ENCODE data around the gene CADPS. TPM values are rescaled to one million over a fixed set of nuclear protein-coding genes. Genes with fewer than 3 reads are reported as not detected.

The CADPS gene
- polyA plus RNA-seq, 1 donor from 2014 or later: 118 TPM

DNA sequence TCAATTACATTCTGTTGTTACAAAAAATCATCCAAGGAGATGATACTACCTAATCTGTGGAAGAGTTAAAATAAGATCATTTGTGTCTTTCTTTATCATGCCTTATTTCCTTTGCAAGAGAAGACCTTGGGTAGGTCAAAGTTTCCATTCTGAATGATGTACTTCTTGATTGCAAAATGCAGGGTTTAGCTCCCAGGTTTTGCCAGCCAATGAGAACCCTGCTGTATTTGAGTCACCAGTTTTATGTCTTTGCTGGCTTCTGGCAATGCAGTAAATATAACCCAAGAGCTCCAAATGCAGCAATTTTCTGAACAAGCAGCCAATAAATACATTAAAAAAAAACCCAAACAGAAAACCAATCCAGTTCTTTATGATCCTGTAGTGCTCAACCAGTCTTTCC, 204.9 kb downstream of the CADPS start:
- no peaks in the 10 kb centered on the region for H3K9me2 ChIP-seq (ENCODE audit: insufficient read depth, low read length)
- no peak overlapping the region for H3K4me3 ChIP-seq (ENCODE audit: low read length)
- H2AFZ ChIP-seq (ENCODE audit: low read depth, low read length): no peak overlapping the region
- H3K4me2 ChIP-seq (ENCODE audit: low read length): no peak overlapping the region
- H3K9me3 ChIP-seq (ENCODE audit: low read length): no peaks in the 10 kb centered on the region
- H3K9ac ChIP-seq (ENCODE audit: low read length): no peak overlapping the region
- no peaks in the 10 kb centered on the region for H4K20me1 ChIP-seq (ENCODE audit: insufficient read depth)
- H3K36me3 ChIP-seq (ENCODE audit: insufficient read depth, low read length): no peaks in the 10 kb centered on the region
- no peaks in the 10 kb centered on the region for H3K79me2 ChIP-seq (replicated peaks; ENCODE audit: insufficient read depth, low read length)
- TF ChIP-seq, protein P1, sequence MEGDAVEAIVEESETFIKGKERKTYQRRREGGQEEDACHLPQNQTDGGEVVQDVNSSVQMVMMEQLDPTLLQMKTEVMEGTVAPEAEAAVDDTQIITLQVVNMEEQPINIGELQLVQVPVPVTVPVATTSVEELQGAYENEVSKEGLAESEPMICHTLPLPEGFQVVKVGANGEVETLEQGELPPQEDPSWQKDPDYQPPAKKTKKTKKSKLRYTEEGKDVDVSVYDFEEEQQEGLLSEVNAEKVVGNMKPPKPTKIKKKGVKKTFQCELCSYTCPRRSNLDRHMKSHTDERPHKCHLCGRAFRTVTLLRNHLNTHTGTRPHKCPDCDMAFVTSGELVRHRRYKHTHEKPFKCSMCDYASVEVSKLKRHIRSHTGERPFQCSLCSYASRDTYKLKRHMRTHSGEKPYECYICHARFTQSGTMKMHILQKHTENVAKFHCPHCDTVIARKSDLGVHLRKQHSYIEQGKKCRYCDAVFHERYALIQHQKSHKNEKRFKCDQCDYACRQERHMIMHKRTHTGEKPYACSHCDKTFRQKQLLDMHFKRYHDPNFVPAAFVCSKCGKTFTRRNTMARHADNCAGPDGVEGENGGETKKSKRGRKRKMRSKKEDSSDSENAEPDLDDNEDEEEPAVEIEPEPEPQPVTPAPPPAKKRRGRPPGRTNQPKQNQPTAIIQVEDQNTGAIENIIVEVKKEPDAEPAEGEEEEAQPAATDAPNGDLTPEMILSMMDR (IDR thresholded peaks at IDR 0.05; ENCODE audit: poor library complexity, severe bottlenecking): no peak
- TF ChIP-seq RAD21 (conservative IDR thresholded peaks at IDR 0.05): no peak
- H3K27ac ChIP-seq (ENCODE audit: low read length): no peak overlapping the region
- no peaks in the 10 kb centered on the region for H3K27me3 ChIP-seq (ENCODE audit: insufficient read depth, low read depth, low read length)
- H3F3A ChIP-seq (ENCODE audit: insufficient read depth, low read length, poor library complexity, severe bottlenecking): no peaks in the 10 kb centered on the region

DNA sequence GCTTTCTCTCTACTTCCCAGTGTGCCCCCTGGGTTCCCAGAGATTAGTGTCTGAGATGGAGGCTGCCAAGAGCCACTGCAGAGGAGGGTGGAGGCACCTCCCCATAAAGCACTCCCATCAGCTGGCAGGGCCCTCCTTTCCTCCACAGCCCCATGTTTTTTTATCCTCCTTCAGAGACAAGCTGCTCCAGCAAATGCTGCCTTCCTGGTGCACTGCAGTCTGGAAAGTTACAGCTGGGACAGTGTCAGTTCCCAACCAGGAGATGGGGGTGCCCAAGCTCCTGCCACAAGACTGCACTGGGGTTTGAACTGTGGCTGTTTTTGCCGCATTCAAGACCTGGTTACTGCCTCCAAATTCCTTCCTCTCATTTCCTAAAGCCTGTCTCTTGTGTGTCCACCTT, 206.1 kb downstream of the CADPS start:
- Histone ChIP-seq H3K36me3 (ENCODE audit: insufficient read depth, low read length) (no peaks in the 10 kb centered on the region), H3K27me3 (ENCODE audit: insufficient read depth, low read depth, low read length) (no peaks in the 10 kb centered on the region), H3F3A (ENCODE audit: insufficient read depth, low read length, poor library complexity, severe bottlenecking) (no peaks in the 10 kb centered on the region), H3K79me2 (replicated peaks; ENCODE audit: insufficient read depth, low read length) (no peaks in the 10 kb centered on the region), H3K9me2 (ENCODE audit: insufficient read depth, low read length) (no peaks in the 10 kb centered on the region), H4K20me1 (ENCODE audit: insufficient read depth) (no peaks in the 10 kb centered on the region), H3K4me2 (ENCODE audit: low read length) (no peak overlapping the region), H2AFZ (ENCODE audit: low read depth, low read length) (no peak overlapping the region), H3K27ac (ENCODE audit: low read length) (no peak overlapping the region), H3K4me3 (ENCODE audit: low read length) (no peak overlapping the region), H3K9ac (ENCODE audit: low read length) (no peak overlapping the region), H3K9me3 (ENCODE audit: low read length) (no peaks in the 10 kb centered on the region)
- TF ChIP-seq MXI1 (conservative IDR thresholded peaks at IDR 0.05; ENCODE audit: poor library complexity, severe bottlenecking) (no peak), EZH2 (IDR thresholded peaks at IDR 0.05; ENCODE audit: borderline replicate concordance, insufficient read depth, low read length, poor library complexity, severe bottlenecking) (no peak), EP300 (conservative IDR thresholded peaks at IDR 0.05; ENCODE audit: poor library complexity, severe bottlenecking) (no peak), POLR2AphosphoS5 (IDR thresholded peaks at IDR 0.05) (no peak), TAF1 (IDR thresholded peaks at IDR 0.05; ENCODE audit: low read depth) (no peak), SMC3 (conservative IDR thresholded peaks at IDR 0.05; ENCODE audit: poor library complexity) (no peak), RAD21 (conservative IDR thresholded peaks at IDR 0.05) (no peak)
- TF ChIP-seq, protein P1 (IDR thresholded peaks at IDR 0.05; ENCODE audit: poor library complexity, severe bottlenecking): no peak
- TF ChIP-seq, protein P2, sequence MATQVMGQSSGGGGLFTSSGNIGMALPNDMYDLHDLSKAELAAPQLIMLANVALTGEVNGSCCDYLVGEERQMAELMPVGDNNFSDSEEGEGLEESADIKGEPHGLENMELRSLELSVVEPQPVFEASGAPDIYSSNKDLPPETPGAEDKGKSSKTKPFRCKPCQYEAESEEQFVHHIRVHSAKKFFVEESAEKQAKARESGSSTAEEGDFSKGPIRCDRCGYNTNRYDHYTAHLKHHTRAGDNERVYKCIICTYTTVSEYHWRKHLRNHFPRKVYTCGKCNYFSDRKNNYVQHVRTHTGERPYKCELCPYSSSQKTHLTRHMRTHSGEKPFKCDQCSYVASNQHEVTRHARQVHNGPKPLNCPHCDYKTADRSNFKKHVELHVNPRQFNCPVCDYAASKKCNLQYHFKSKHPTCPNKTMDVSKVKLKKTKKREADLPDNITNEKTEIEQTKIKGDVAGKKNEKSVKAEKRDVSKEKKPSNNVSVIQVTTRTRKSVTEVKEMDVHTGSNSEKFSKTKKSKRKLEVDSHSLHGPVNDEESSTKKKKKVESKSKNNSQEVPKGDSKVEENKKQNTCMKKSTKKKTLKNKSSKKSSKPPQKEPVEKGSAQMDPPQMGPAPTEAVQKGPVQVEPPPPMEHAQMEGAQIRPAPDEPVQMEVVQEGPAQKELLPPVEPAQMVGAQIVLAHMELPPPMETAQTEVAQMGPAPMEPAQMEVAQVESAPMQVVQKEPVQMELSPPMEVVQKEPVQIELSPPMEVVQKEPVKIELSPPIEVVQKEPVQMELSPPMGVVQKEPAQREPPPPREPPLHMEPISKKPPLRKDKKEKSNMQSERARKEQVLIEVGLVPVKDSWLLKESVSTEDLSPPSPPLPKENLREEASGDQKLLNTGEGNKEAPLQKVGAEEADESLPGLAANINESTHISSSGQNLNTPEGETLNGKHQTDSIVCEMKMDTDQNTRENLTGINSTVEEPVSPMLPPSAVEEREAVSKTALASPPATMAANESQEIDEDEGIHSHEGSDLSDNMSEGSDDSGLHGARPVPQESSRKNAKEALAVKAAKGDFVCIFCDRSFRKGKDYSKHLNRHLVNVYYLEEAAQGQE (IDR thresholded peaks at IDR 0.05; ENCODE audit: borderline replicate concordance): no peak

Measured in neural cell (in vitro differentiated cells).